Measurements from ENCODE around the gene OR4M1.
"Not testable (repeated sequence)": the region's sequence is repeated elsewhere in the genome, so short reads cannot be mapped to it uniquely, and the experiment has no call there.

The OR4M1 gene, protein sequence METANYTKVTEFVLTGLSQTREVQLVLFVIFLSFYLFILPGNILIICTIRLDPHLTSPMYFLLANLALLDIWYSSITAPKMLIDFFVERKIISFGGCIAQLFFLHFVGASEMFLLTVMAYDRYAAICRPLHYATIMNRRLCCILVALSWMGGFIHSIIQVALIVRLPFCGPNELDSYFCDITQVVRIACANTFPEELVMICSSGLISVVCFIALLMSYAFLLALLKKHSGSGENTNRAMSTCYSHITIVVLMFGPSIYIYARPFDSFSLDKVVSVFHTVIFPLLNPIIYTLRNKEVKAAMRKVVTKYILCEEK

DNA sequence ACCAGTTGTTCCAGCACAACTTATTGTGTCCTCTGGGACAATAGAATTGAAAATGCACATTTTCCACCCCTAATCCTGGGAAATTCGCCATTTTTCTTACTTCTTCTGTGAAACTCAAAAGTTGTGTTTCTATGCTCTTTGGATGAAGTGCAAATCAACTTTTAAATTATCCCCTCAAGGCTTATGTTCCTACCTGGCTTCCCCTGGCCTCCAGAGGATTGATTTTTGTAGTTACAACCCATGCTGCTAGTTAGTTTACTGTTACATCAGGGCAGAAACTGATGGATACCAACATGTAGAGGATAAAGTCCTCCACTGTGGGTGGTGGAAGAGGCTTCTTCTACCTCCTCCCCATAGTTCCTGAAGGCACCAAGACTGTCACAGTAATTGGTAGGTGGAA lies at the start of gene OR4M1:
OR4M1 (plus strand) TSS at position 301 of the 400 bp plus-strand sequence. CDS start 6,819 bp downstream, outside the sequence.
- not testable (repeated sequence) for DNase-seq

DNA sequence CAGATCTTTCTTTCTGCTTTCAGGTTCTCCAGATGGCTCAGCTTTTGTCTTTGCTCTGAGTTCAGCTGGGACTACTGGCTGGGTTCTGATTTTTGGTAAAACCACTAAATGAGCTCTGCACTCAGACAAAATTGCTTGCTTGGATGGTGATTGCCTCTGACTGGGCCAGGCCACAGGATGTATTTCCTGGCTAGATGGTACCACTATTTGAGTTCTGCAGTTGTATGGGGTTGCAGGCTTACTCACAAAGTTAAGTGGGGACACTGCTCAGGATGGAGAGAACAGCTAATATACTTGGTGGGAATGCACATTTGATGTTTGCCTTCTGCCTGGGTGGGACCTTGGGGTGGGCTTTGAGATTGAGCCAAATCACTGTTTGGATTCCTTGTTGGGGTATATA lies 43.9 kb upstream of the OR4M1 start:
- no peak for DNase-seq

DNA sequence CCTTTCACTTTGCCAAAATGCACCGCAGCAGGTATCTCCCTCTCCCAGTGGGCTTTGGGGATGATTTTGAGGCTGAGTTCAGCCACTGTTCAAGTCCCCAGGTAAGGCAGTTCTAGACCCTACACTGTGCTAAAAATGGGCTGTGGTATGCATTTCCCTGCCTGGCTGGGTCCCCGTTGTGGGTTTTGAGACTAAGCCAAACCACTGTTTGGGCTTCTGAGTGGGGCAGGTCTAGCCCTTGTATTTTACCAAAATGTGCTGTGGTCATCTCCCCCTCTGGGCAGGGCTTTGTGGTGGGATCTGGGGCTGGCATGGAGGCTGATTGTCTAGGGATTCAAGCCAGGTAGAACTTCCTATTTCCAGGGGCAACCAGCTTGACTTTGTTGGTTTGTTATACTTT lies 43.5 kb upstream of the OR4M1 start:
- no peak for DNase-seq

DNA sequence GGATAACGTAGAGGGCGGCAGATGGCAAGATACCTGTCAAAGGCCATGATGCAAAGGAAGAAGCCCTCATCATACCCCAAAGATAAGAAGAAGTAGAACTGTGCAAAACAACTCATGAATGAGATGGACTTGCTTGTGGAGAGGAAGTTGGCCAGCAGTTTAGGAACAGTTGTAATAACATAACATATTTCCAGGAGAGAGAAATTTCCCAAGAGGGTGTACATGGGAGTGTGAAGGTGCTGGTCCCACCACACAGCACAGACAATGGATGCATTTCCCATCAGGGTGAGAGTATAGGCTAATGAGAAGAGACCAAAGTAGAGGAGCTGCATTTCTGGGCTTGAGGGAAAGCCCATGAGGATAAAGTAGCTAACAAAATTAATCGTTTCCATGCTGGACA lies 39.4 kb upstream of the OR4M1 start:
- DNase-seq, result not testable (repeated sequence)

DNA sequence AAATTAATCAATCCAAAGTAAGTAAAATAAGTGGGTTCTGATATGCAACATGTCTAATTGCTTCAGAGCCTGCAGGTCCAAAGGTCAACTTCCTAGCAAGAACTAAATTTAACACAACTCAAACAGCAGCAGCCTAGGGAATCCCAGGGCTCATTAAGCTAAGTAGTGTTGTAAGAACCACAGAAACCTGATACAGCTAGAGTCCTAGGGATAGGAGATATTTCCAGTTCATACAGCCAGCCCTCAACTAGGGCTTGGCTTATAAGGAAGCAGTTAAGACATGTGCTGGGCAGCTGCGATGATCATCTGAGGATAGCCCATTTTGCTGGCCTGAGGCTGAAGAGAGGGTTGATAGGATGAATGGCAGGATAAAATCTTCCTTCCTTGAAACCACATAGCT lies 30.0 kb upstream of the OR4M1 start, which contains the start of gene OR4Q3:
OR4Q3 (plus strand) TSS at position 316 of the 400 bp plus-strand sequence.
- DNase-seq, result no peak

DNA sequence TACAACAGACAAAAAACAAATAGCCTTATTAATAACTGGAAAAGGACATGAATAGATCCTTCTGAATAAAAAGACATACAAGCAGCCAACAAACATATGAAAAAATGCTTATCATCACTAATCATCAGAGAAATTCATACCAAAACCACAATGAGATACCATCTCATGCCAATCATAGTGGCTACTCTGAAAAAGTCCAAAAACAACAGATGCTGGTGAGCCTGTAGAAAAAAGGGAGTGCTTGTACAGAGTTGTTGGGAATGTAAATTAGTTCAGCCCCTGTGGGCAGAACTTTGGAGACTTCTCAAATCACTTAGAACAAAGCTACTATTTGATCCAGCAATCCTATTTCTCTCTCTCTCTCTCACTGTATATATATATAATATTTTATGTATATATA lies 21.0 kb upstream of the OR4M1 start:
- not testable (repeated sequence) for DNase-seq

DNA sequence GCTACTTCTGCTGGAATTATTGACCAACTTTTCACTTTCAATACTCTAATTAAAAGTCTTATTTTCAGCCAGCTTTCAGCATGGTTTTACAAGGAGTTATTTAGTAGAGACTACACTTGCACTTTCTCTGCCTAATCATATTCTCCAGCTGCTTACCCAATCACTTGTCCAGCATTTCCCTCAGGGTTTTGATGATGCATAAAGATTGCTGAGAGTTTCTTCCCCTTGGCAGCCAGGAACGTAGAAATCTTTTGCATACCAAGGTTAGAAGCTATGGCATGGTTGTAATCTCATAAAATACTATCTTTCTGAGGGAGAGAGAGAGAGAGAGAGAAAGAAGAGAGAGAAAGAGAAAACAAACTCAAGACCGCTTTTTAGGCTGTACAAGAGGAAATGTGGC lies 19.1 kb upstream of the OR4M1 start:
- no peak for DNase-seq

DNA sequence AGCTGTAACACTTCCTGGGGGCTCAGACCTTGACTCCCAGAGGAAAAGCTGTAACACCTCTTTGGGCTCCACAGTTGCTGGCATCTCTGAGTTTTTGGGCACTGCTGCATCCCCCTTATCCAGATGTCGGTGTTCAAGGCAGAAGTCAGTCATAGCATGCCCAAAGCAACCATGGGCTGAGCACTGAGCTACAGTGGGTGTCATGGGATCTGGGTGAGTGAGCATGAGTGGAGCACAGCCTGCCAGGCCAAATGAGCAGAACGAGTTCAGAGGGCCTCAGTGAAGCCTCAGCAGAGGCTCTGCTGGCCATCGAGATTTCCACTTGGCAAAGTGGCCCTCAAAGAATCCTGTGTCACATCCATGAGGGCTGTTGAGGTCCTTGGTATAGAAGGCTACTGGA lies 1.8 kb upstream of the OR4M1 start:
- DNase-seq, result not testable (repeated sequence)

DNA sequence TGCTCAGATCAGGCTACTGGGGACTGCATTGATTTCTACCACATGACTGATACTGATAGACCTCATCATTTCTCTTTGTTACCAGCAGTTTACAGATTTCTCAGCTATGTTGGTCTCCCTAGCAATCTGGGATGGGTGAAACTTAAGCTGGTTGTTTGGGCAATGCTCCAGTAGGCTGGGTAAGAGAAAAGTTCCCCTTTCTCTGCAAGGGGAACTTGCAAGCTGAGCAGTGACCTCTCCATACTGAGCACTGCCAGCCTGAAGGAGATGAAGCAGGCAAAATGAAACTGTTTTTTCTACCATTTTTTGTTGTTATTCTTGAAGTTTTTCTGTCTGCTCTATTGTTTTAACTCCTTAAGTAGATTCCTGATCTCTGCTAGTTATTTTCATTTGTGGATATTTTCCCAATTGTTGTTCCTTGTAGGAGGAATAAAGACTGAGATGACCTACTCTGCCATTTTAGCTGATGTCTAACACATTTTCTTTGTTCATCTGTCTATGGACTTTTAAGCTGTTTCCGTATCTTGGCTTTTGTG lies 1.3 kb upstream of the OR4M1 start:
- peak; percentile 93 for DNase-seq

DNA sequence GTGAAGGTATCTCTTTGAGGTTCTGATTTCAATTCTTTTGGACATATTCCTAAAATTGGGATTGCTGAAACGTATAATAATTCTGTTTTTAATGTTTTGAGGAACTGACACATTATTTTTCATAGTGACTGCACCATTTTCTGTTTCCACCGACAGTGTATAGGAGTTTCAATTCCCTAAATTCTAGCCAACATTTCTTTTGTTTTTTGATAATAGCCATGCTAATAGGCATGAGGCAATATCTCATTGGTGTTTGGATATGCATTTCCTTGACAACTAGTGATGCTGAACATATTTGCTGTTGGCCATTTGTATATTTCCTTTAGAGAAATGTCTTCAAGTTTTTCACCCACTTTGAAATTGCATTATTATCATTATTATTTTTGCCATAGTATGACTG lies 850 bp upstream of the OR4M1 start:
- DNase-seq, result peak; percentile 98

DNA sequence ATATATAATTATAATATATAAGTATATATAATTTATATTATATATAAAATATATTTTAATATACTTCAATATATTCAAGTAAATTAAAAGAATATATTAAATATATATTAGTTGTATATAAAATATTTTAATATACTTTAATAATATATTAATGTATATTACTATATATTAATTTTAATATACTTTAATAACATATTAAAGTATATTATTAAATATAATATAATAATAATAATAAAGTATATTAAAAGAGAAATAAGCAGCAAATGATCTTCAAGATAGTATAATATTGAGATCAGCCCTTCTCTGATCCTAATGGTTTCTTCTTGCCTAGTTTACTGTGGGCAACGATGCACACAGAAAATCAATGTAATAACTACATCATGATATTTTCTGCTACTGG lies 2.3 kb downstream of the OR4M1 start:
- no peak for DNase-seq

DNA sequence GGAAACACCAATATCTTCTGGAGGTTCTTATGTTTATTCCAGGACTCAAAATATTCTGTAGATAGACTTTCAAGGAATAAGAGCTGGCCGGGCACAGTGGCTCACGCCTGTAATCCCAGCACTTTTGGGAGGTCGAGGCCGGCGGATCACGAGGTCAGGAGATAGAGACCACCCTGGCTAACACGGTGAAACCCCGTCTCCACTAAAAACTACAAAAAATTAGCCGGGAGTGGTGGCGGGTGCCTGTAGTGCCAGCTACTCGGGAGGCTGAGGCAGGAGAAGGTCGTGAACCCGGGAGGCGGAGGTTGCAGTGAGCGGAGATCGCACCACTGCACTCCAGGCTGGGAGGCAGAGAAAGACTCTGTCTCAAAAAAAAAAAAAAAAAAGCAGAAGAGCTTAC lies 12.5 kb downstream of the OR4M1 start:
- DNase-seq, result not testable (repeated sequence)

DNA sequence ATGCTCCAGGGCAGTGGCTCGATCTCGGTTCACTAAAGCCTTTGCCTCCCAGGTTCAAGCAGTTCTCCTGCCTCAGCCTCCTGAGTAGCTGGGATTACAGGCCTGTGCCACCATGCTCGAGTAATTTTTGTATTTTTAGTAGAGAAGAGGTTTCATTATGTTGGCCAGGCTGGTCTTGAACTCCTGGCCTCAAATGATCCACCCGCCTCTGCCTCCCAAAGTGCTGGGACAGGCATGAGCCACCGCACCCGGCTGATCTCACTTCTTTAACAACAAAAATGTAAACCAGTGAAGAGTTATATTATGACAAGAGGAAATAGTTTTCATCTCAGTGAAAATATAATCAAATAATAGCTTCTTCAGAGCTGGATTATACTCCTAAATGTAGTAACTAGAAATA lies 14.0 kb downstream of the OR4M1 start:
- not testable (repeated sequence) for DNase-seq

DNA sequence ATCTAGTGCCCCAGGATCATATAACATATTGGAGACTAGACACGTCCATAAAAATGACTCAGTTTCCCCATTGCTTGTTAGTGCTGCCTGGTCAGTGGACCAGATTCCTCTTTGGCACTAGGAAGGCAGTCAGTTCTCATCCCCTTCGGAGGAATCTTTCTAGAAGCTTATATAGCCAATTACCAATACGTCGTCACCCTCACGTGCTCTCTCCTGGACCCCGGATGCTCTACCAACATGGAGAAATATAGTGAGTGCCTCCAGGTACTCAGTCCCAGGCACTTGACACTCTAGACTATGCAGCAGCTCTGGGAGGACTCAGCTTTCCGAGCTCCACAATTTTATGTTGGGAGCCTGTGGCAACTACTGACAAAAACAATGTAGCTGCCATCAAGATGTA lies 14.8 kb downstream of the OR4M1 start:
- not testable (repeated sequence) for DNase-seq

DNA sequence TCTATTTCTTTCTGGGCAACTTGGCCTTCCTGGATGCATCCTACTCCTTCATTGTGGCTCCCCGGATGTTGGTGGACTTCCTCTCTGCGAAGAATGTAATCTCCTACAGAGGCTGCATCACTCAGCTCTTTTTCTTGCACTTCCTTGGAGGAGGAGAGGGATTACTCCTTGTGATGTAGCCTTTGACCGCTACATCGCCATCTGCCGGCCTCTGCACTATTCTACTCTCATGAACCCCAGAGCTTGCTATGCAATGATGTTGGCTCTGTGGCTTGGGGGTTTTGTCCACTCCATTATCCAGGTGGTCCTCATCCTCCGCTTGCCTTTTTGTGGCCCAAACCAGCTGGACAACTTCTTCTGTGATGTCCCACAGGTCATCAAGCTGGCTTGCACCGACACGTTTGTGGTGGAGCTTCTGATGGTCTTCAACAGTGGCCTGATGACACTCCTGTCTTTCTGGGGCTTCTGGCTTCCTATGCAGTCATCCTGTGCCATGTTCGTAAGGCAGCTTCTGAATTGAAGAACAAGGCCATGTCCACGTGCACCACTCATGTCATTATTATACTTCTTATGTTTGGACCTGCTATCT lies 23.3 kb downstream of the OR4M1 start:
- DNase-seq, result not testable (repeated sequence)

DNA sequence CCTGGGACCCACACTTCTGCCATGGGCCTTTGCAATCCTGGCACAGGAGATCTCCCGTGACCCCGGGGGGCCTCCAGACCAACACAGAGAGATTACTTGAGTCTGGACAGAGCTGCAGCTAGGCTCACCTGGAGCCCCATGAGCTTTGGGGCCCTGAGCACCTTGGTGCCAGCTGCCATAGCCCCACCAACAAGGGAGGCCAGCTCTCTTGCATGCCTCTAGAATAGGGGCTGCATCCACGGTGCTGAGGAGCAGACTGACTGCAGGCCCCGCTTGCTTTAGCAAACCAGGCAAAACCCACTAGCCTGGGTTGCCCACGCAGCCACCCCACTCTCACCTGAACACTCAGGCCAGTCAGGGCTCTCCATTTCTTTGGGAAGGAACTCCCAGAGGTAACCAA lies 26.6 kb downstream of the OR4M1 start:
- no peak for DNase-seq

DNA sequence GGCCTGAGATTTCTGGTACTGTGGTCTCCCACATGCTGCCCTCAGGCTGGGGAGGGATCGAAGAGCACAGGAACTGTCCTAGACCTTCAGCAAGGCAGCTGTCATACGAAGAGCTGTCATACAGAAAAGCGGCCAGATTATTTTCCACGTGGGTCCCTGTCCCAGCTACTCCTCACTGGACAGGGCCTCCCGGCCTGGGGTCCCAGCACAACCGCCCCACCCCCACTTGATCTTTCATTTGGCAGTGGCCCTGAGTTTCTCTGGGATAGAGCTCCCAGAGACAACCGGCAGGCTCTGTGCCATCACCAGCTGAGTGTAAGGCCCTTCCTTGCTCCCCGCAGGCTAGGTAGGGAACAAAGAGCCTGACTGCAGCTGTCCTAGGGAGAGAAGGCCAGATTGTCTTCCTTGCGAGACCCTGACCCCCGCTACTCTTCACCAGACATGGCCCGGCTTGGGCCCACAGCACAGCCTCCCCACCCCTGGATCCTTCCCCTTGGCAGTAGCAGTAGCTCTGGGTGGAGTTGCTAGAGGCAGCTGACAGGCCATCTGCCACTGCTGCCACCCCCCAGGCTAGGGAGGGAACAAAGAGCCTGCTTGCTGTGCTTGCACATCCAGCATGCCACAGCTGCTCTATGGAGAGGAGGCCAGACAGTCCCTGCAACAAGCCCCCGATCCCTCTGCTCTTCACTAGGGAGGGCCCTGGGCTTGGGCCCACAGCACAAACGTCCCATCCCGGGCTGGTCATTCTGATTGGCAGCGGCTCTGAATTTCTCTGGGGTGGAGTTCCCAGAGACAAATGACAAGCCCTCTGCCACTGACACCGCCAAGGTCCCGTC lies 27.2 kb downstream of the OR4M1 start:
- DNase-seq, result no peak

DNA sequence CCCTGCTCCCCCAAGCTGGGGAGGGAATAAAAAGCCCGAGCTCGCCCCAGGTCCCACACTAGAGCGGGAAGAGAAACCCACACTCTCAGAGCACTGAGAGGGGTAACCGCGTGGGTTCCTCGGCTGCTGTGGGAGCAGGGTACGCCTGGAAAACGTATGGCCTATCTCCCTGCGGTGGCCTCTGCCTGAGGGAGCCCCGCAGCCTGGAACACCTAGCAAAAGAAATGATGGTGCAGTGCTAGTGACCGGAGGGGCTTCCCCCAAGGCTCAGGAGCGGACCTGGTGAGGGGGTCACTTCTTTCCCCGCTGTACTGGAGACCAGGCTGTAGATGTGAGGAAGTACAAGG lies 27.8 kb downstream of the OR4M1 start:
- DNase-seq, result no peak

DNA sequence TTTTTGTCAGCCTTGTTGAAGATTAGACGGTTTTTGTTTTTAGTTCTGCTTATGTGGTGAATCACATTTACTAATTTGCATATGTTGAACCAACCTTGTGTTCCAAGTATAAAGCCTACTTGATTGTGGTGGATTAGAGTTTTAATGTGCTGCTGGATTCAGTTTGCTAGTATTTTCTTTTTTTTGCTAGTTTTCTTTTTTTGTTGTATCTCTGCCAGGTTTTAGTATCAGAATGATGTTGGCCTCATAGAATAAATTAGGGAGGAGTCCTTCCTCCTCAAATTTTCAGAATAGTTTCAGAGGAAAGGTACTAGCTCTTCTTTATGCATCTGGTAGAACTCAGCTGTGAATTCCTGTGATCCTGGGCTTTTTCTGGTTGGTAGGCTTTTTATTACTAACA lies 30.2 kb downstream of the OR4M1 start, which contains the start of gene OR4N2:
OR4N2 (plus strand) TSS at position 301 of the 400 bp plus-strand sequence. CDS start 23,679 bp downstream, outside the sequence.
- not testable (repeated sequence) for DNase-seq

DNA sequence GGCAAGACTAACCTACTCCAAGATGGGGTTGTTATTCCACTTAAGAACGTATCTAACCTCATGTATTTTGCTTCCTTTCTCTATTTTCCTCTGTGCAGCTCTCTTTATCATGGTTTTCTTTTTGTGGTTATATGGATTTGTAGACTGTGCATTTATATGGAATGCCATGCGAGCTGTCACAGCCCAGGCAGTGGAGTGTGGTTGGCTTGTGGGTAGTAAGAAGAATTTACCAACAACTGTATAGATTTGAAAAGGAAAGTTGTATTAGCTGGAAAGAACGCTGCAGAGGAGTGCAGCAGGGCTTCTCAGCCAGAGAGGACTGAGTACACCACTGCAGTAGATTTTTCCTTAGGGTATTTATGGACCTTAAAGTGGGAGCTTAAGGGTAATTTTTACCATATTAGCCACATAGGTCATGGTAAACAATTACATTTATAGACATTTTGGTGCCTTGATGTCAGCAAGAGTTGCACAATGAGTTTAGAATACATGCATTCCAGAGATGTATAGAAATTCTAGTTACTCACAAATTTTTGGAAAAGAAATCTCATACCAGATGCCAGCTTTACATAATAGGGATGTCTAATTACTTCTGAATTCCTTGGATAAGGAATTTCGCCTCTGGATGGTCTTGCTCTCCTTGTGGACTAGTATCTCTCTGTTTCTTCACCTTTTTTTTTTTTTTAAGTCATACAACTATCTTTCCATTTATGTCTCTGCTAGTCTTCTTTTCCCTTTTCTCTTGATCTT lies 40.0 kb downstream of the OR4M1 start:
- DNase-seq, result not testable (repeated sequence)

DNA sequence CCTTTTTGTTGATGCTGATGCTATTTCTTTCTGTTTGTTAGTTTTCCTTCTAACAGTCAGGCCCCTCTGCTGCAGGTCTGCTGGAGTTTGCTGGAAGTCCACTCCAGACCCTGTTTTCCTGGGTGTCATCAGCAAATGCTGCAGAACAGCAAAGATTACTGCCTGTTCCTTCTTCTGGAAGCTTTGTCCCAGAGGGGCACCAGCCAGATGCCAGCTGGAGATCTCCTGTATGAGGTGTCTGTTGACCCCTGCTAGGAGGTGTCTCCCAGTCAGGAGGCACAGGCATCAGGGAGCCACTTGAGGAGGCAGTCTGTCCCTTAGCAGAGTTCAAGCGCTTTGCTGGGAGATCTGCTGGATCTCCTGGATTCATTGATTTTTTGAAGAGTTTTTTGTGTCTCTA lies 46.6 kb downstream of the OR4M1 start:
- DNase-seq, result not testable (repeated sequence)

DNA sequence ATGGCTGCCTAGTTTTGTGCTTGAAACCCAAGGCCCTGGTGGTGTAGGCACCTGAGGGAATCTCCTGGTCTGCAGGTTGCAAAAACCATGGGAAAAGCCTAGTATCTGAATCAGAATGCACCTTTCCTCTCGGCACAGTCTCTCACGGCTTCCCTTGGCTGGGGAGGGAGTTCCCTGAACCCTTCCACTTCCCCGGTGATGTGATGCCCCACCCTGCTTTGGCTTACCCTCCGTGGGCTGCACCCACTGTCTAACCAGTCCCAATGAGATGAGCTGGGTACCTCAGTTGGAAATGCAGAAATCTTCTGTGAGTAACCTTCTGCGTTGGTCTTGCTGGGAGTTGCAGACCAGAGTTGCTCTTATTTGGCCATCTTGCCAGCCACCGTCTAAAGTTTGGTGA lies 47.7 kb downstream of the OR4M1 start:
- DNase-seq, result not testable (repeated sequence)

DNA sequence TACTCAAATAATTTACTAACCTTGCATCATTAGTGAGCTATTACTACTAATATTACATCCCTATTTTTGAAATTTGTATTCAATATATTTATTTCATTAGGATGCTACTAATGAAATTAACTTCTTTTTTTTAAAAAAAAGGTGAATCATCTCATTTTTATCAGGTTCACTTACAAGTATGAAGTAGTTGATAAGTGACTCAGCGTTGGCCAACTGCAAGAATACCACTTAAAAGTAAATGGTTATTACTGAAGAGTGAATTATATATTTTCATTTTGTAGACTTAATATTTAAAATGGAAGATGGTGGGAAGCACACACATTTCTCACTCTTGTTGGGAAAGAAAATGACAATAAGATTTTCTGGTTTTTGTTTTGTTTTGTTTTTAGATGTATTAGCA lies 49.9 kb downstream of the OR4M1 start:
- no peak for DNase-seq

Data from MV-4-11 (cell line).